ENCODE results near the gene STUB1.

DNA sequence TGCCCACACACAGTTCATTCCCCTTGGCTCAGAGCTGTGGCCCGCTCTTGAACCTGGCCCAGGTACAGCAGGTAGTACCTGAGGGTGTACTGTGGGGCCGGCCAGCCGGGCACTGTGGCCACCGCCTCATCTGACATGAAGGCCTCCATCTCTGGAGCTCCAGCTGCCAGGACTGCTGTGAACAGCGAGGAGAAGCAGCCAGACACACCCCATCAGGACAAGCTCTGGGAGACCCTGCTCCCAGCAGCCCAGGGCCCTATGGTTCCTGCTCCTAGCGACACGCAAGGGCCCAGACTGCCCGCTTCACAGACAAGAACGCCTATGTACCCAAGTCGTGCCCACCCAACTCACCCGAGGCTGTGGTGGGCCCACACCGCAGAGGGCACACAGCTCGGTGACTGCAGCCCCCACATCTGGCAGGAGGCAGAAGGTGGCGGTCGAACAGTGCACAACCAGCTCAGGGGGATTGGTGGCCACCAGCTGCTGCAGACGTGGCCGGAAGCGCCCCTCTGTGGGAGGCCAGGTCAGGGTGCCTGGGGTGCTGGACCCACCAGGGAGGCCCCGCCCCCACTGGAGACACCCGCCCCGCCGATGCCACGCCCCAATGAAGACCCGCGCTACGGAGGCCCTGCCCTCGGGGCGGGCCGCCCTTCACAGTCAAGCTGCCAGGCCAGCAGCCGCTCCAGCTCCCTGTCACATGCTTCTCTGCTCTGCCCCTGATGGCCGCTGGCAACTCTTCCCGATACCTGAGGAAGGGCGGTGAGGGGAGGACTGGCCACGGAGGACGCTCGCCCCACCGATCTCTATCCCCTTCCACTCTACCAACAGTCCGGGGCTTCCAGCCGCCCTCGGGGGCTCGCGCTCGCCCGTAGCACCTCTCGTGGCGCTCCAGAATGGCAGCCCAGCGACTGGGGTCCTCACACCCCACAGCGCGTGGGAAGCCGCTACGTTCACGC, 1.1 kb upstream of the STUB1 start:
- TF ChIP-seq, protein P1, sequence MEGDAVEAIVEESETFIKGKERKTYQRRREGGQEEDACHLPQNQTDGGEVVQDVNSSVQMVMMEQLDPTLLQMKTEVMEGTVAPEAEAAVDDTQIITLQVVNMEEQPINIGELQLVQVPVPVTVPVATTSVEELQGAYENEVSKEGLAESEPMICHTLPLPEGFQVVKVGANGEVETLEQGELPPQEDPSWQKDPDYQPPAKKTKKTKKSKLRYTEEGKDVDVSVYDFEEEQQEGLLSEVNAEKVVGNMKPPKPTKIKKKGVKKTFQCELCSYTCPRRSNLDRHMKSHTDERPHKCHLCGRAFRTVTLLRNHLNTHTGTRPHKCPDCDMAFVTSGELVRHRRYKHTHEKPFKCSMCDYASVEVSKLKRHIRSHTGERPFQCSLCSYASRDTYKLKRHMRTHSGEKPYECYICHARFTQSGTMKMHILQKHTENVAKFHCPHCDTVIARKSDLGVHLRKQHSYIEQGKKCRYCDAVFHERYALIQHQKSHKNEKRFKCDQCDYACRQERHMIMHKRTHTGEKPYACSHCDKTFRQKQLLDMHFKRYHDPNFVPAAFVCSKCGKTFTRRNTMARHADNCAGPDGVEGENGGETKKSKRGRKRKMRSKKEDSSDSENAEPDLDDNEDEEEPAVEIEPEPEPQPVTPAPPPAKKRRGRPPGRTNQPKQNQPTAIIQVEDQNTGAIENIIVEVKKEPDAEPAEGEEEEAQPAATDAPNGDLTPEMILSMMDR (conservative IDR thresholded peaks at IDR 0.05) = no peak
- no peak for TF ChIP-seq ZFX (IDR thresholded peaks at IDR 0.05)

Measured in C4-2B (cell line).